ENCODE measurements around the gene SELENOK.

GRCh38 chr3:53881691-53882593 lies 9.7 kb downstream of the SELENOK start, which contains the start of gene ACTR8:
- TF ChIP-seq CTCF (IDR thresholded peaks at IDR 0.05) (peak in 2 of 5 experiments; percentile 41 to 46), POLR2A (IDR thresholded peaks at IDR 0.05) (peak; percentile 23 to 53), EP300 (IDR thresholded peaks at IDR 0.05) (peak; percentile 61 to 92)

All from tibial nerve (tissue), 4 donors.